Esophagus squamous epithelium (tissue), 5 donors: ENCODE data around the gene RARRES1. TPM values are rescaled to one million over a fixed set of nuclear protein-coding genes. Genes with fewer than 3 reads are reported as not detected.

Experiments used
- DNase-seq: peaks from one replicate; lab custom pipeline; 2025; lab: John Stamatoyannopoulos, UW
- H3K27ac ChIP-seq, 4 donors: fragments of 200-600 bp; sonication (generic); one replicate each; pipeline ENCODE4 v1.5.1; 2016 to 2019; ENCODE audit warnings: mild to moderate bottlenecking in 1 of 4
- H3K27me3 ChIP-seq, 4 donors: fragments of 200-600 bp; sonication (generic); 1 replicate in 3 of 4; 2 replicates in 1 of 4; pipeline versions ENCODE4 v1.5.1 to v1.6.0; 2017 to 2021; ENCODE audit warnings: antibody characterized with exemption in 1 of 4
- H3K36me3 ChIP-seq, 3 donors: fragments of 200-600 bp; sonication (generic); one replicate each; pipeline ENCODE4 v1.5.1; 2016 to 2019
- H3K4me1 ChIP-seq, 3 donors: fragments of 200-600 bp; sonication (generic); one replicate each; pipeline ENCODE4 v1.5.1; 2017 to 2019
- H3K4me3 ChIP-seq, 4 donors: fragments of 200-600 bp; sonication (generic); 1 replicate in 3 of 4; 2 replicates in 1 of 4; pipeline ENCODE4 v1.5.1; 2016 to 2019; ENCODE audit warnings: mild to moderate bottlenecking in 2 of 4, moderate library complexity in 1 of 4
- H3K9me3 ChIP-seq, 3 donors: fragments of 200-600 bp; sonication (generic); one replicate each; pipeline ENCODE4 v1.5.1; 2016 to 2019
- CTCF ChIP-seq, 6 experiments: fragments of 450-650 bp in 4 of 6; fragments of 200-600 bp in 2 of 6; sonication (generic) in 2 of 6; IDR thresholded peaks; one replicate each; pipeline ENCODE4 v1.5.1; 2016 to 2019; ENCODE audit warnings: antibody characterized with exemption in 6 of 6, mild to moderate bottlenecking in 4 of 6, moderate library complexity in 4 of 6
- POLR2A ChIP-seq, 4 donors: fragments of 450-650 bp; IDR thresholded peaks; one replicate each; pipeline ENCODE4 v1.6.1; 2017; ENCODE audit warnings: antibody characterized with exemption in 4 of 4, mild to moderate bottlenecking in 4 of 4, moderate library complexity in 3 of 4
- WGBS, 2 donors: methylation state at CpG; one replicate each; pipeline ENCODE4 v1.1.5; 2018; 5-methylcytosine and 5-hydroxymethylcytosine counted together
- intact Hi-C: fragments of 100-400 bp; cut with DNase I; formaldehyde crosslinking; loops from one replicate; pipeline ENCODE4 v1.15.0; 2022
- total RNA-seq, 4 donors: library from RNA; depleted of rRNA; stranded (reverse); fragments of >200 nt; gene quantifications; one replicate each; pipeline ENCODE4 v1.1.0, GENCODE V29; 2016
- donor health status: DM: yes; HTN: yes; CAD: no.

RARRES1 gene
- total RNA-seq, 4 donors from 2014 or later = 1.4 to 53.3 (median 6.4) TPM

- WGBS, 2 donors = 85 to 88% methylated on average over 5 of the region's 5 CpGs
- TF ChIP-seq POLR2A (IDR thresholded peaks at IDR 0.05) = no peak
- TF ChIP-seq CTCF (IDR thresholded peaks at IDR 0.05) = no peak
- H3K4me1 ChIP-seq = no peaks in the 10 kb centered on the region
- H3K9me3 ChIP-seq = no peaks in the 10 kb centered on the region
- peaks cover 0 to 67% (median 0%) of the 10 kb centered on the region in 3 donors for H3K36me3 ChIP-seq
- no peaks in the 10 kb centered on the region for H3K27me3 ChIP-seq
- intact Hi-C loops = no loop called here
- no peak for DNase-seq
- no peak overlapping the region for H3K27ac ChIP-seq
- no peak overlapping the region for H3K4me3 ChIP-seq
These were observed 48.9 kb downstream of the RARRES1 start for GRCh38 chr3:158683230-158683962.

- no peak overlapping the region for H3K4me3 ChIP-seq
- no peaks in the 10 kb centered on the region for H3K4me1 ChIP-seq
- TF ChIP-seq POLR2A (IDR thresholded peaks at IDR 0.05) (no peak), CTCF (IDR thresholded peaks at IDR 0.05) (no peak)
- no peaks in the 10 kb centered on the region for H3K27me3 ChIP-seq
- no peak for DNase-seq
- 63 to 86% methylated on average over 2 of the region's 2 CpGs for WGBS, 2 donors
- no peak overlapping the region for H3K27ac ChIP-seq
- peaks cover 0 to 74% (median 0%) of the 10 kb centered on the region in 3 donors for H3K36me3 ChIP-seq
- intact Hi-C loops = no loop called here
- H3K9me3 ChIP-seq = no peaks in the 10 kb centered on the region
These were observed 51.4 kb downstream of the RARRES1 start for GRCh38 chr3:158680861-158681260.

- H3K27me3 ChIP-seq = no peaks in the 10 kb centered on the region
- no peaks in the 10 kb centered on the region for H3K4me1 ChIP-seq
- no peaks in the 10 kb centered on the region for H3K9me3 ChIP-seq
- H3K4me3 ChIP-seq = no peak overlapping the region
- no peak overlapping the region for H3K27ac ChIP-seq
- H3K36me3 ChIP-seq = peaks cover 0 to 65% (median 0%) of the 10 kb centered on the region in 3 donors
- TF ChIP-seq POLR2A (IDR thresholded peaks at IDR 0.05) (no peak), CTCF (IDR thresholded peaks at IDR 0.05) (no peak)
- no peak for DNase-seq
- 9 to 33% methylated on average over 1 of the region's 1 CpG for WGBS, 2 donors
- intact Hi-C loops = no loop called here
These were observed 52.7 kb downstream of the RARRES1 start for GRCh38 chr3:158679547-158680000.

DNA sequence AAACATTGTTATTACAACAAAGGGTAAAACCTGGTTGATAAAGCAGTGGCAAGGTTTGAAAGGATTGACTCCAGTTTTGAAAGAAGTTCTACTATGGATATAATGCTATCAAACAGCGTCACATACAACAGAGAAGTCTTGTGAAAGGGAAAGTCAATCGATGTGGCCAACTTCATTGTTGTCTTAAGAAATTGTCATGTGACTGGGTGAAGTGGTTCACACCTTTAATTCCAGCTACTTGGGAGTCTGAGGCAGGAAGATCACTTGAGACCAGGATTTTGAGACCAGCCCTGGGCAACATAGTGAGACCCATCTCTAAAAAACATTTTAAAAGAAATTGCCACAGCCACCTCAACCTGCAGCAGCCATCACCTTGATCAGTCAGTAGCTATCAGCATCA lies 53.6 kb downstream of the RARRES1 start:
- Histone ChIP-seq H3K4me3 (no peak overlapping the region), H3K27me3 (no peaks in the 10 kb centered on the region), H3K9me3 (no peaks in the 10 kb centered on the region), H3K4me1 (no peaks in the 10 kb centered on the region), H3K36me3 (peaks cover 0 to 56% (median 0%) of the 10 kb centered on the region in 3 donors), H3K27ac (no peak overlapping the region)
- intact Hi-C loops = no loop called here
- TF ChIP-seq CTCF (IDR thresholded peaks at IDR 0.05) (no peak), POLR2A (IDR thresholded peaks at IDR 0.05) (no peak)
- WGBS, 2 donors = 94% methylated on average over 2 of the region's 2 CpGs
- DNase-seq = no peak
